ENCODE results near the gene FANCD2. TPM values are rescaled to one million over a fixed set of nuclear protein-coding genes. Genes with fewer than 3 reads are reported as not detected.

FANCD2 gene
- total RNA-seq, 1 donor from 2014 or later = 6.5 TPM

Other genes starting within 250 kb of the FANCD2 start
- 63.4 and 66.0 TPM in 2 replicates for gene TADA3, start 234.0 kb upstream of the FANCD2 start, total RNA-seq
- 140 and 142 TPM in 2 replicates for gene ARPC4, start 233.4 kb upstream of the FANCD2 start, total RNA-seq
- 53.6 and 54.8 TPM in 2 replicates for gene TTLL3, start 216.2 kb upstream of the FANCD2 start, total RNA-seq
- gene RPUSD3, start 182.4 kb upstream of the FANCD2 start, total RNA-seq = 35.9 and 36.1 TPM in 2 replicates
- gene CIDEC, start 146.2 kb upstream of the FANCD2 start, total RNA-seq = not detected in 2 replicates
- gene JAGN1, start 135.8 kb upstream of the FANCD2 start, total RNA-seq = 28.5 and 31.5 TPM in 2 replicates
- gene IL17RE, start 123.6 kb upstream of the FANCD2 start, total RNA-seq = 0.89 and 1.4 TPM in 2 replicates
- 36.5 and 36.6 TPM in 2 replicates for gene IL17RC, start 109.3 kb upstream of the FANCD2 start, total RNA-seq
- gene CRELD1, start 92.6 kb upstream of the FANCD2 start, total RNA-seq = 24.8 and 25.3 TPM in 2 replicates
- 6.6 and 7.9 TPM in 2 replicates for gene PRRT3, start 74.0 kb upstream of the FANCD2 start, total RNA-seq
- gene EMC3, start 39.6 kb upstream of the FANCD2 start, total RNA-seq = 67.1 and 67.7 TPM in 2 replicates
- gene FANCD2OS, start 81.8 kb downstream of the FANCD2 start, total RNA-seq = not detected in 2 replicates
- gene BRK1, start 89.2 kb downstream of the FANCD2 start, total RNA-seq = 140 and 144 TPM in 2 replicates
- 52.2 and 53.0 TPM in 2 replicates for gene VHL, start 115.3 kb downstream of the FANCD2 start, total RNA-seq
- gene IRAK2, start 138.5 kb downstream of the FANCD2 start, total RNA-seq = 1.3 and 1.5 TPM in 2 replicates
- 33.8 and 38.0 TPM in 2 replicates for gene TATDN2, start 222.0 kb downstream of the FANCD2 start, total RNA-seq